Adipocyte (in vitro differentiated cells): ENCODE results near the gene AMFR.

Experiments
- DNase-seq: peaks from one replicate; pipeline ENCODE4 v3.0.0-alpha.2; 2015; ENCODE audit warnings: low read depth
- H3K27me3 ChIP-seq: replicated peaks from 2 replicates; pipeline ENCODE4 v1.7.0; 2013; ENCODE audit warnings: mild to moderate bottlenecking, low read length, moderate library complexity; ENCODE audit not compliant: control insufficient read depth, insufficient read depth
- H3K36me3 ChIP-seq: 2 replicates; pipeline ENCODE4 v1.7.0; 2013; ENCODE audit warnings: low read length, mild to moderate bottlenecking, moderate library complexity; ENCODE audit not compliant: control insufficient read depth, insufficient read depth, severe bottlenecking
- H3K4me1 ChIP-seq: 2 replicates; pipeline ENCODE4 v1.7.0; 2013; ENCODE audit warnings: mild to moderate bottlenecking, low read length, moderate library complexity; ENCODE audit not compliant: control insufficient read depth, insufficient read depth
- H3K4me3 ChIP-seq: 2 replicates; pipeline ENCODE4 v1.7.0; 2013; ENCODE audit warnings: mild to moderate bottlenecking, low read length, moderate library complexity
- H3K9ac ChIP-seq: 2 replicates; pipeline ENCODE4 v1.7.0; 2013; ENCODE audit warnings: mild to moderate bottlenecking, low read length, moderate library complexity
- H3K9me3 ChIP-seq: 2 replicates; pipeline ENCODE4 v1.7.0; 2013; ENCODE audit warnings: mild to moderate bottlenecking, low read length, moderate library complexity; ENCODE audit not compliant: control insufficient read depth

AMFR gene

DNA sequence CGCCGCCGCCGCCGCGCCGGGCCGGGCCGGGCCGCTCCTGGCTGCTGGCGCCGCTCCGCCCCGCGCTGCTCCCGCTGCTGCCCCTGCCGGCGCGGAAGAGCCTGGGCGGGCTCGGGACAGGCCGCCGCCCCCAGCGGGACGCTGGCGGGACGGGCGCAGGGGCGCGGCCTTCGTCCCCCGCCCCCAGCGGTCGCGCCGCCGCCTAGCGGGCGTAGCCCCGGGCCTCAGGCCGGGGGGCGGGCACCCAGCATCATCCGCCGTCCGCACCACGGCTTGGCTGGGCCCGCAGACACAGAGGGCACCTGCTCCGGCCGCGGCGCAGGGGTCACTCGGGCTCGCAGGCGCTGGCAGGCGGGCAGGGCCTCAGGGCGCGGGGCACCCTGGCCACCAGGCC, at the start of gene AMFR:
TSS of gene AMFR (minus strand) at position 107 of the 394 bp plus-strand sequence. CDS start 218 bp downstream, outside the sequence.
- Histone ChIP-seq H3K4me3 (peak within 1 kb of the TSS; percentile 89), H3K9ac (peak within 1 kb of the TSS; percentile 89), H3K4me1 (peaks cover 35% of the 10 kb centered on the region), H3K9me3 (no peaks in the 10 kb centered on the region), H3K36me3 (peaks cover 6% of the 10 kb centered on the region), H3K27me3 (no peaks in the 10 kb centered on the region)
- peak; percentile 94 for DNase-seq

DNA sequence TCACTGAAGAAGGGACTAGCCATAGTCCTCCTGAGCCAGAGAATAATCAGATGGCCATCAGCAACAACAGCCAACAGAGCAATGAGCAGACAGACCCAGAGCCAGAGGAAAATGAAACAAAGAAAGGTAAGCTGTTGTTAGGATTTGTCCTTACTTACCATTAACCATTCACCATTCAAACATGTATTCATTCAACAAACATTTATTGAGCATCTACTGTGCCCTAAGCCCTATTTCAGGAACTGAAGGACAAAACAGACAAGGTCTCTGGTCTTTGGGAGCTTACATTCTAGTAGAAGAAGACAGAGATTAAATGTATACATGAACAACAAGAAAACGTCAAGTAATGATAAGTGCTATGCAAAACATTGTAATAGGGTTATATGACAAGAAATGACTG, 45.3 kb upstream of the AMFR start:
- Histone ChIP-seq H3K9ac (no peak overlapping the region), H3K9me3 (no peaks in the 10 kb centered on the region), H3K4me1 (no peaks in the 10 kb centered on the region), H3K4me3 (no peak overlapping the region), H3K36me3 (peaks cover 99% of the 10 kb centered on the region), H3K27me3 (no peaks in the 10 kb centered on the region)
- no peak for DNase-seq

DNA sequence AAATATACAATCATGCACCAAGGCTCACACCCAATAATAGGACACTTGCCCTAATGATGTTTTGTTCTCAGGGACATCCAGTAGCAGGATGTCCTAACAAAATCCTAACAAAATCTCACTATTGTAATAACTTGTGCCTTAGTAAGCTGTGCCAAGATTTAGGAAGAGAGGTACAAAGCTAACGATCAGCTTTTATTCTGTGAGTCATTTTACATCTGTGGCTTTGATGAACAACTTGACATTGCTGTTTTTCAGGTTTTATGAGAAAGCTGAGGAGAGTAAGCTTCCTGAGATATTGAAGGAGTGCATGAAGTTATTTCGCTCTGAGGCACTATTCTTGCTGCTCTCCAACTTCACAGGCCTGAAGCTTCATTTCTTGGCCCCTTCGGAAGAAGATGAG, 44.9 kb upstream of the AMFR start:
- no peak for DNase-seq
- Histone ChIP-seq H3K27me3 (no peaks in the 10 kb centered on the region), H3K4me3 (no peak overlapping the region), H3K9ac (no peak overlapping the region), H3K36me3 (peaks cover 99% of the 10 kb centered on the region), H3K9me3 (no peaks in the 10 kb centered on the region), H3K4me1 (no peaks in the 10 kb centered on the region)

DNA sequence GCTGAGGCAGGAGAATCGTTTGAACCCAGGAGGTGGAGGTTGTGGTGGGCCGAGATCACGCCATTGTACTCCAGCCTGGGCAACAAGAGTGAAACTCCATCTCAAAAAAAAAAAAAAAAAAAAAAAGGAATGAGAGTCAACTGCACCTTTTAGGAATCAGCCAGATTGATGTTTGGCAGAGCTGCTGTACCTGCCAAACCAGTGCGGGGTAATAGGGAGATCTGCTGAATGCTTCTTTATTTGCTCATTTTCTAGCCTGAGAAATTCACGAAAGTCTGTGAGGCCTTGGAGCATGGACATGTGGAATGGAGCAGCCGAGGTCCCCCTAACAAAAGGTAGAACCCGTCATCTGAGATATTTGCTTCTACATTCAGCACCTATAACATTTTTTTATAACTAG, 44.4 kb upstream of the AMFR start:
- Histone ChIP-seq H3K9ac (no peak overlapping the region), H3K9me3 (no peaks in the 10 kb centered on the region), H3K27me3 (no peaks in the 10 kb centered on the region), H3K36me3 (peaks cover 99% of the 10 kb centered on the region), H3K4me1 (no peaks in the 10 kb centered on the region), H3K4me3 (no peak overlapping the region)
- DNase-seq: no peak

GRCh38 chr16:56468800-56469199, 43.5 kb upstream of the AMFR start:
- no peak for DNase-seq
- no peak overlapping the region for H3K4me3 ChIP-seq
- H3K9me3 ChIP-seq: no peaks in the 10 kb centered on the region
- H3K27me3 ChIP-seq: no peaks in the 10 kb centered on the region
- no peak overlapping the region for H3K9ac ChIP-seq
- H3K4me1 ChIP-seq: no peaks in the 10 kb centered on the region
- peaks cover 99% of the 10 kb centered on the region for H3K36me3 ChIP-seq

GRCh38 chr16:56466344-56466743, 41.0 kb upstream of the AMFR start:
- no peak overlapping the region for H3K9ac ChIP-seq
- H3K4me1 ChIP-seq: no peaks in the 10 kb centered on the region
- H3K9me3 ChIP-seq: no peaks in the 10 kb centered on the region
- H3K36me3 ChIP-seq: peaks cover 99% of the 10 kb centered on the region
- no peak for DNase-seq
- H3K4me3 ChIP-seq: no peak overlapping the region
- no peaks in the 10 kb centered on the region for H3K27me3 ChIP-seq

DNA sequence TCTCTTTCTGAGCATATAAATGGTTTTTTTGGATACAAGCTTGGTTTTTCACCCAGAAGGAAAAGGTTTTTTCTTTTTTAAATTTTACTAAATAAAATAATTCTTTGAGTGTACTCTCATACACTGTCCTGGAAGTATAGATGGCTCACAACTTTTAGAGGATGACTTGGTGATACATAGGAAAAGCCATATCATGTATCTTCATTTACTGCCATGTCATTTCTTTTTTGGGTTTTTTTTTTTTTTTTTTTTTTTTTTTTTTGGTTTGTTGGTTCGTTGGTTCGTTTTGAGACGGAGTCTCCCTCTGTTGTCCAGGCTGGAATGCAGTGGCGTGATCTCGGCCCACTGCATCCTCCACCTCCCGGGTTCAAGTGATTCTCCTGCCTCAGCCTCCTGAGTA, 37.8 kb upstream of the AMFR start:
- H3K9ac ChIP-seq: no peak overlapping the region
- peaks cover 97% of the 10 kb centered on the region for H3K36me3 ChIP-seq
- no peak for DNase-seq
- peaks cover 3% of the 10 kb centered on the region for H3K4me1 ChIP-seq
- H3K4me3 ChIP-seq: no peak overlapping the region
- no peaks in the 10 kb centered on the region for H3K9me3 ChIP-seq
- no peaks in the 10 kb centered on the region for H3K27me3 ChIP-seq

DNA sequence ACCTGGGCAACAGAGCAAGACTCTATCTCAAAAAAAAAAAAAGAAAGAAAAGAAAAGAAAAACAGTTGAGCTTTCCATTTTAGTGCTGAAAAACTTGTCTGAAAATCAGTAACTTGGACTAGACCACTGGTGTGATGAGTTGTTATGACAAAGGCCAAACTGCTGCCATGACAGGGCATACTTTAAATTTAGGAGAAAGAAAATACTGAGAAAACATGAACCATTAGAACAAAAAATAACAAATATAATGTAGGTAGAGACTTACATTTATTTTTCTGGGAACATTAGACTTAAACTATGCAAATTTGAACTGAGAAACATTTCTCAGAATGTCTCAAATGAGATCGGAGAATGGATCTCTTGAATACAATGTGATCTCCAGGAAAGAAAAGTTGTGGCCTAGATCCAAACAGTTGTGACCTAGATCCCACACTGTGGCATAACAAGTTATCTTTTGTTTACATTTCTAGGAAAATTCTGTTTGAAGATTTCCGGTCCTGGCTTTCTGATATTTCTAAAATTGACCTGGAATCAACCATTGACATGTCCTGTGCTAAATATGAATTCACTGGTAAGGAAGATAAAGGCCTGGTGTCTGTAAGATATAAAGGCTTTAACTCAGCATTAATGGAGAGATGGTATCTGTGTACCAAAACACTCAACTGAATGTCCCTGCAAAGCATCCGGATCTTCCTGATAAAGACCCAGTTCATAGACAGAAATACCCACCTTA, 36.9 kb upstream of the AMFR start:
- Histone ChIP-seq H3K36me3 (peaks cover 95% of the 10 kb centered on the region), H3K4me3 (no peak overlapping the region), H3K9me3 (no peaks in the 10 kb centered on the region), H3K9ac (no peak overlapping the region), H3K27me3 (no peaks in the 10 kb centered on the region), H3K4me1 (peaks cover 3% of the 10 kb centered on the region)
- DNase-seq: no peak

DNA sequence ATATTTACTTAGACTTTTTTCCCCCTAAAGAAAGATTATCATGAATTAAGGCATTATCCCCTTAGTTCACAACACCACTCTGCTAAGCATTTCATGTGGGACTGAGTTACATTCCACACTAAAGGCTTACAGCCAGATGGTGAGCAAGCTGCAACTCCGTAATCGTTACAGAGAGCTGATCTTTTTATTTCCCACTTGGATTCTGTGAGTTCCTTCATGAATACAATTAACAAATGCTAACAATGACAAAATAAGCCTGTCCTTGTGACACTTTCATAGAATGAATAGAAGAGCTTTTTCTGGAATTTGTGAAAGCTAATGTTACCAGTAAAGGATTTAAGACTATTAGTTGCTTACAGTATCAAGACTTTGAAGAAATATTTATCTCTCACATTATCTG, 34.8 kb upstream of the AMFR start:
- peaks cover 95% of the 10 kb centered on the region for H3K36me3 ChIP-seq

GRCh38 chr16:56457927-56458470, 32.7 kb upstream of the AMFR start:
- no peak overlapping the region for H3K9ac ChIP-seq
- H3K36me3 ChIP-seq: peaks cover 93% of the 10 kb centered on the region
- no peaks in the 10 kb centered on the region for H3K27me3 ChIP-seq
- no peaks in the 10 kb centered on the region for H3K9me3 ChIP-seq
- no peak for DNase-seq
- peaks cover 5% of the 10 kb centered on the region for H3K4me1 ChIP-seq
- no peak overlapping the region for H3K4me3 ChIP-seq

More for the DNA sequence above, 34.8 kb upstream of the AMFR start:
- Histone ChIP-seq H3K4me3 (no peak overlapping the region), H3K27me3 (no peaks in the 10 kb centered on the region), H3K9me3 (no peaks in the 10 kb centered on the region), H3K4me1 (peaks cover 3% of the 10 kb centered on the region), H3K9ac (no peak overlapping the region)
- DNase-seq: no peak

DNA sequence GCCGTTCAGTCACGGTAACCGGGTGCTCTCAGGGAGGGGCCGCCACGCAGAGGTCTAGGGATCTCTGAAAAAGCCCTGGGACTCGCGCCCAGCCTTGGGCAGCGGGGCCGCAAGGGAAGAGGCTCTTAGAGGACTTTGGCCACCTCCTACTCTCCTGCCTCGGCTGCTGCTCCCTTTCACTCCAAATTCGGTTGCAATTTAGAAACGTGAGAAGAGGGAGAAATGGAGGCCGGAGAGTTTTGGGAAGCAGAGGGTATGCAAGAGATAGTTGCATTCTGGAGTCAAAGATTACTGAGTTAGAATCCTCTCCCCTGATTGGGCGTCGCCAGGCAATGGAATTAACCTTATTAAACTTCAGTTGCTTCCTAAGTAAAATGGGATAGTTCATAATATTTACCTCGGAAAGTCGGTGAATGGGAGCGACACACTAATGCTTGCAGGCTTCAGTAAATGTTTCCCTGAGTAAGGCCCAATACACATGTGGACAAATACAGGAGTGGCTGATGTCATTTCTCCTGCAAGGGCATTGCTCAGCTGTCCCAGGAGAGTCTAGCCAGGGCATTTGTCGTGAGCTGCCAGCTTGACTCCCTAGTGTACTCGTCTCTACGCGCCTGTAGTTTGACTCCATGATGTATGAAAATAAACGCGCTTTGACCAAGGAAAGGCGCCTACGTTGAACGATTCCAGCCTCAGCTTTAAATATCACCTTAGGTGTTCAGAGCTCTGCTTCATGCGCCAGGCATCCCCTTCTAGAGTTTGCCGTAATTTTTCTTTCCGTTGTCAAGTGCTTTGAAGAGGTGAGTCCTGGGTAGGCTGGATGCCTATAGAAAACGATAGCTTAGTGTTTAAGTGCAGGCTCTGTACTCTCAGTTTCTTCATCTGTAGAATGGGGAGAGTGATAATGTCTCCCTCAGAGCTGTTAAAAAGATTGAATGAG, 26.7 kb upstream of the AMFR start:
- H3K36me3 ChIP-seq: peaks cover 44% of the 10 kb centered on the region
- peak overlapping the region; percentile 89 for H3K4me3 ChIP-seq
- peak; percentile 81 for DNase-seq
- no peaks in the 10 kb centered on the region for H3K27me3 ChIP-seq
- H3K9ac ChIP-seq: peak overlapping the region; percentile 92
- H3K9me3 ChIP-seq: no peaks in the 10 kb centered on the region
- peaks cover 28% of the 10 kb centered on the region for H3K4me1 ChIP-seq
